ENCODE data around the gene UTS2.

The UTS2 gene

DNA sequence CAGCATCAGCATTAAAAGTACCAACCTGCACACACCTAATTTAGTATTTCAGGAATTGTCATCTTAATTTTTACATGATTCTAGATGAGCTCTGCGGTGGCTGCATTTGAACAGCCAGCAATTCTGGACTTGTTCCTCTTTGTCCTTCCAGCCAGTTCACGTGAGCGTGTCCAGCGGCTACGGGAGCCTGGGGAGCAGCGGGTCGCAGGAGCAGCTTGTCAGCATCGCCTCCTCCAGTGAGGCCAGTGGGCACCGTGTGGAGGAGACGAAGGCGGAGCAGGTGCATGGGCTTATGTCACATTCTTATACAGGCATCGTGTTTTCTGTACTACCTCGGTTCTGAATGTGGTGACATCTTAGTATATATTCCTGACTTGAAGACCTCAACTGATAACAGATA lies 43.1 kb downstream of the UTS2 start:
- no peak for DNase-seq

DNA sequence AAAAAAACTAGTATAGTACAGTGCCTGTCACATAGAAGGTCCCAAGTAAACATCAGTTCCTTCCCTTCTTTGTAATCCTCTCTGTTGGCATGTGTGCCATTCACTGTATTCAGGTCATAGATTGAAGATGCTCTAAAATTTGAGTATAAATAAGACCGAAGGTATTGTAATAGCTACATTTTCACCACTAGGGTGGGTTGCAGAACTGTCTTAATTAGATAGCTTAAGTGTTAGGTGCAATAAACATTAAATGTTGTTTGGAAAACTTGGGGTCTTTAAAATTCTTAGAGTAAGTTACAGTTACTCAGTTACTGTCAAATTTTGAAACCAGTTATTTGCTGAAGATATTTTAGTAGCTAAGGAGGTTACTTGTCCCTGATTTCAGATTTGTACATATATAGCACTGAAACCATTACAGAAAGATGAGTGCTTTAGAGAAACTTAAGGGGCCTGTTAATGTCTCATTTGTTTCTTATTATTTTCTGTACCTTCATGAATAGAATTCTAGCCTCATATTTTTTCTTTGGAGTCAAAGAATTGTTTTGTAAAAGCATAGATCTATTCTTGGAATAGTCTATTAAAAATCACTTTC lies 44.5 kb downstream of the UTS2 start:
- no peak for DNase-seq

DNA sequence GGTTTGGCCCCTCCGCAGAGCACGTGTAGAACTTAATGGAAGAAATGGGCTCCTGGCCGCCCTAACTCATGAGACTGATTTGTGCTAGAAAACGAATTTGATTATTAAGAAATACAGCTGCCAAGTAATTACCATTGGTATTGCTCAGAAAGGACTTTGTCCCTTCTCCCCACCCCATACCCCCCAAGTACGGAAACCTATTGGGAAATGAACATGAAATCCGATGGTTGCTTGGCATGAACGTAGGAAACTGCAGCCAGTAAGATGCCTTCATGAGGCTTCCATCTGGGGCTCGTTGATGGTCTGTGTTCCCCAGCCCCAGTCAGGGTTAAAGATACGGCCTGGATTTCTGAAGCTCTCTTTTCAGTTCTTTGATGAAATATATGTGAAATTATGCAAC lies 47.4 kb downstream of the UTS2 start:
- no peak for DNase-seq

Measured in DMS 273 treated with DMSO at 0.1 percent for 48 hours (cell line).